DMS53 (cell line): ENCODE data around the gene GNAZ.
"Not testable (repeated sequence)": the region's sequence is repeated elsewhere in the genome, so short reads cannot be mapped to it uniquely, and the experiment has no call there.

Experiments
- DNase-seq: peaks from one replicate; lab custom pipeline; 2025; lab: John Stamatoyannopoulos, UW

Gene GNAZ

DNA sequence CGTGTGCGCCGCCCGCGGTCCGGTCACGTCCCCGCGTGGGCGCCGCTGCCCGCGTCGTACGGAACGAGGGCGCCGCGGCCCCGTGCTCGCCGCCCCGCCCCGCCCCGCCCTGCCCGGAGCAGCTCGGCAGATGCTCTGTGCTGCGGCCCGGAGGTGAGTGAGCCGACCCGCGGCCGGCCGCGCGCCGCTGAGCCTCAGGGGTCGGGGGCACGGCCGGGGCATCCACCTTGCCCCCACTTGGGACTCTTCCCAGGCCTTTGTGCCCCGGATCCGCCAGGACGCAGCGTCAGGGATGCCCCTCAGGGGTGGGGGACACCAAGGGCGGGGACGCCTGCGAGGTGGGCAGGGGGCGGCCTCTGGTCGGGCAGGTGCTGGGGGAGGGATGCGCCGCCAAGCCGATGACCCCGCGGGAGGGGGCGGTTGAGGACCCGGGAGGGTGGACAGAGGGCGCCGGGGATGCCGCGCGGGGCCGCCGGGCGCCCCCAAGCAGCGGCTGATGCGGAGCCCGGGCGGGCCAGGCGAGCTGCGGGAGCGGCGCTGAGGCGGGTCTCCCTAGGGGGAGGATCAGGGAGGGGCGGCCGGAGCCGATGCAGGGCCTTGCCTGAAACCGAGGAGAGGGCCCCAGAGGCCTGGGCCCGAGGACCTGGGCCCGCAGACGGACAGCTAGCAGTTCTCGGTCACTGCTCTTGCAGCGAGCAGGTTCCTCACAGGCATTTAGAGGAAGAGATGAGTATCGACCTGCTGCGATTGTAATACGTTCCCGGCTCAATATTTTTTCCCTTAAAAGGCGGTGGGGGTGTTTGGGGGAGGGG, at the start of gene GNAZ:
TSS of gene GNAZ (plus strand) at position 102 of the 812 bp plus-strand sequence. CDS start 25,177 bp downstream, outside the sequence.
- DNase-seq = peak; percentile 63

DNA sequence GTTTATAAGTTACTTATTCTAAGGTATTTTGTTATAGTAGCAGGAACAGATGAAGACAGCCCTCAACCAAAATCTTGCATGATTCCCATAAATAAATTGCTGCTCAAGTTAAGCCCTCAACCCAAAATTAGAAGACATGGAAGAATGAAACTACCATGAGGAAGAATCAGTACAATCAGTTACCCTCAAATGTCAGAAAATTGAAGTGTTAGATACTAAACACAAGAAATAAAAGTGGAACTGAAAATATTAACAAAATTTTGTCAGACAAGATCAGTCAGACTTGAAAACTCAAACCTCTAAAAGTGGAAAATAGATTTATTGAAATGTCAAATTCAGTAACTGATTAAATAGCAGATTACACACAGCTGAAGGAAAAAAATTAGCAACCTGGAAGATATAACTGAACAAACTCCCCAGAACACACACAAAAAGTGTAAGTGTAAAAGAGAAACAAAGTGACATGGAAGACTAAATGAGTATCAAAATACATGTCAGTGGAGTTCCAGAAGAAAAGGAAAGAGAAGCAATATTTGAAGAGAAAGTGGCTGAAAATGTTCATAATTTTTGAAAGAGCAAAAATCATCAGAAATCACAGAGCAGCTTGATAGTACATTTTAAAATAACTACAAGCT, 49.5 kb upstream of the GNAZ start:
- DNase-seq = no peak

DNA sequence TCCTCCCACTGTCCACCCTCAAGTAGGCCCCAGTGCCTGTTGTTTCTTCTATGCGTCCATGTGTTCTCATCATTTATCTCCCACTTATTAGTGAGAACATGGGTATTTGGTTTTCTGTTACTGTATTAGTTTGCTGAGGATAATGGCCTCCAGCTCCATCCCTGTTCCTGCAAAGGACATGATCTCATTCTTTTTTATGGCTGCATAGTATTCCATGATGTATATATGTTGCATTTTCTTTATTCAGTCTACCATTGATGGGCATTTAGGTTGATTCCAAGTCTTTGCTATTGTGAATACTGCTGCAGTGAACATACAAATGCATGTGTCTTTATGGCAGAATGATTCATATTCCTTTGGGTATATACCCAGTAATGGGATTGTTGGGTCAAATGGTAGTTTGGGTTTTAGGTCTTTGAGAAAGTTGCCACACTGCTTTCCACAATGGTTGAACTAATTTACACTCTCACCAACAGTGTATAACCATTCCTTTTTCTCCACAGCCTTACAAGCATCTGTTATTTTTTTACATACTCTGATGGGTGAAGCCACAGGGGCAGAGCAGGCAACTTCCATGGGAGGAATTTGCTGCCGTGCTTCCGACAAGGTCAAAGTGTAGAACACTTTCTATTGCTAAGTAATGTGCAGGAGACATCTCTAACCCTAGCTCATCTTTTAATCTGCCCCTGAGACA, 48.5 kb upstream of the GNAZ start:
- DNase-seq = not testable (repeated sequence)

DNA sequence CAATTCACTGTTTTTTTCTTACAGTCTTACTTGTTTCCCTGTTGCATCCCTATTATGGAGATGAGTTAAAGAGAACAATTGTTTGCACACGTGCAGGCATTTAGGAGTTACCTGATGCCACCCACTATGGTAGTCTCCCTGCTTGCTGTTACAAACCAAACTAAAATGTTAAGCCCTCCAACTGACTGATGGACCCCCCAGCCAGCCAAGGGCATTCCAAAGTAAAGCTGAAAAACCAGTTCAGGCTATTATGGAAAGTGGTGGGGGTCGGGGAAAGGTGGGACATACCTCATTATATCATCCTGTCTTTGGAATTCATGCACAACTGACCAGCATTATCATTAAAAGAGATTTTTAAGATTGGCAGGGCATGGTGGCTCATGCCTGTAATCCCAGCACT, 47.0 kb upstream of the GNAZ start:
- DNase-seq = no peak

DNA sequence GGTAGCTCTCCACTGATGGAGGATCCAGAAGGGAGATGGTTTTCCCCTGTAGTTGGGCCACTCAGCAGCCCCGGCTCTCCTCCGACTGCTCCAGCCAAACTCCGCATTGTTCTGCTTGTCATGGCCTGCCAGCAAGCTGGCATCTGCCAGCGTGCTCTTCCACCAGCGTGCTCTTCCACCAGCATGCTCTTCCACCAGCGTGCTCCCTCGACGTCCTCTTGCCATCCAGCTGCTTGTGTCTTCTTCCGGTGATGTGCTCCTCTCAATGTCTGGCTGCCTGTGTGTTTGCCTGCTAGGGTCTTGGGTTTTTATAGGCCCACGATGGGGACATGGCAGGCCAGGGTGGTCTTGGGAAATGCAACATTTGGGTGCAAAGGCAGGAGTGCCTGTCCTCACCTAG, 43.5 kb upstream of the GNAZ start:
- no peak for DNase-seq

DNA sequence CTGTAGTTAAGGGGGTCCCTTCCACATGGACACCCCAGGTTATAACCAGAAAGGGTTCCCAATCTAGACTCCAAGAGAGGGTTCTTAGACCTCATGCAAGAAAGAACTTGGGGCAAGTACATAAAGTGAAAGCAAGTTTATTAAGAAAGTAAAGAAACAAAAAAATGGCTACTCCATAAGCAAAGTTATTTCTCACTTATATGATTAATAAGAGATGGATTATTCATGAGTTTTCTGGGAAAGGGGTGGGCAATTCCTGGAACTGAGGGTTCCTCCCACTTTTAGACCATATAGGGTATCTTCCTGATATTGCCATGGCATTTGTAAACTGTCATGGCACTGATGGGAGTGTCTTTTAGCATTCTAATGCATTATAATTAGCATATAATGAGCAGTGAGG, 42.5 kb upstream of the GNAZ start:
- DNase-seq = not testable (repeated sequence)

DNA sequence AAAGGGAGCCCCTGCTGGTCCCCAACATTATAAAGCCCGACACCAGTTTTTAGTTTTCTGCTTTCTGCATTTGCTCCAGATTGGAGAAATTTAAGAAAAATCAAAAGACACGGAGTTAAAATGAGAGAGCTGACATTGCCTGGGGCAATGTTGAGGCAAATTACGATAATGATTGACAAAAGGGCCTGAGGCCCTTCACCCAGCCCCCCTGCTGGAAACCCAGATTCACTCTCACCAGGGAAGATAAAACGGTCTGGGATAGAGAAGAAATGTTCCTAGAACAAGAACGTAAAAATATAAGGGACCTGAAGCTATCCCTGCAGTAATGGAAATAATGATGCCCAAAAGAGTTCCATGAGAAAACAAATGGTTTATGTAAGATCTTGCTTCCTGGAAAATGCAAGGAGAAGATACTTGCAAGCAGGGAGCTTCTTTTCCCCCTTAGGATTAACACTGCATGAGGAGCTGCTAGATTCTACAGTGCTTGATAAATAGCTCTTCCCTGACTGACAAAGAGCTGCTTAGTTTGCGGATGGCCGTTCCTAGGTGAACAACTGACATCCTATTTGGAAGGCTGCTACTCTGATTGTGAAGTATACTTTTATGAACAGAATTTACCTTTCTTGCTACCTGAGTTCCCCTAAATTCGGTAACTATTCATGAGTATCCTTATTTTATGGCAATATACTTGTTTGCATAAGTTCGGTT, 40.6 kb upstream of the GNAZ start:
- DNase-seq = no peak

DNA sequence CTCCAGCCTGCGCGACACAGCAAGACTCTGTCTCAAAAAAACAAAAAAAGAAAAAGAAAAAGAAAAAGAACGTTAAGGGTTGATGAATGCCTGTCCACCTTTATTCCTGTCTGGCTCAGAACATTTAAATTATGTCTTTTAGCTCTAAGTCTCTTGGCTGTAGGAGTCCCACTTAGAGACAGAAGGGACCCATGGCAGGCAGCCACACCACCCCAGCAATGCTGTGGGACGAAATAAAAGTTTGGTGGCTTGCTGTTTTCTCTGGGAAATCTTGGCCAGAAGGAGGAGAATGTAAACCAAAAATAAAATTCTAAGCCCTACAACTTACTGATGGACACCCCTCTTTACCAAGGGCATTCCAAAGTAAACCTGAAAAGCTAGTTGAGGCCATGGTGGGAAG, 38.9 kb upstream of the GNAZ start:
- no peak for DNase-seq

DNA sequence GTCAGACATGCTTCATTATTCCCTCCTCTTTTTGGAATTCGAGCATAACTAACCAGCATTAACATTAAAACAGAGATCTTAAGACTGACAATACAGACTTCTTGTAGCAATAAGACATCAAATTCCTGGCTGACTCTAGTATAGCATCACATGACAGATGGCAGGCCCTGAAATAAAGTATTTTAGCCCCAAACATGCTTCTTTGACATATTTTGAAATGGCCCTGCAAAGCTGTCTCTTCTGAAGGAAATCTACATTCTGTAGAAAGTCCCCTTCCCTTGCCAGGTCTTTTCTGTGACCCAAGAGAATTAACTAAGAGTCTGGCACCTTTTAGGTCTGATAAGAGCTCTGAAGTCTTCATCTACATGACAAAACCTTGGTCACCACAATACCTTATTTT, 38.5 kb upstream of the GNAZ start:
- no peak for DNase-seq

DNA sequence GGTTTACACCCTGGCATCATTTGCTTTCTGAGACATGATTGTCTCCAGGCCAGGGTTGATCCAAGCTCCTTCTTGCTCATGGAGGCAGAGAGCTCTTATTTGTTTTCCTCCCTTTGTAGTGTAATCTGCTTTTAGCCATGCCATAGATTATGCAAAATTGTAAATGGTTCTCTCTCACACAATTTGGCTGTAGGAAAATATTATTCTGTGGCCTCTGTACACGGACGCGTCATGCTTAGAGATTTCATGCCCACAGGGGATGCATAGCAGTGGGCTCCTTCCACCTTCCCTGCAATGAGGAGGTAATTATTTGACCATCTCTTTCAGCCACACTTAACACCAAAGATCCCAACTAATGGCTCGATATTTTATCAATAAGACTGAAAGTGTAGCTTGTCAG, 37.7 kb upstream of the GNAZ start:
- DNase-seq = no peak

DNA sequence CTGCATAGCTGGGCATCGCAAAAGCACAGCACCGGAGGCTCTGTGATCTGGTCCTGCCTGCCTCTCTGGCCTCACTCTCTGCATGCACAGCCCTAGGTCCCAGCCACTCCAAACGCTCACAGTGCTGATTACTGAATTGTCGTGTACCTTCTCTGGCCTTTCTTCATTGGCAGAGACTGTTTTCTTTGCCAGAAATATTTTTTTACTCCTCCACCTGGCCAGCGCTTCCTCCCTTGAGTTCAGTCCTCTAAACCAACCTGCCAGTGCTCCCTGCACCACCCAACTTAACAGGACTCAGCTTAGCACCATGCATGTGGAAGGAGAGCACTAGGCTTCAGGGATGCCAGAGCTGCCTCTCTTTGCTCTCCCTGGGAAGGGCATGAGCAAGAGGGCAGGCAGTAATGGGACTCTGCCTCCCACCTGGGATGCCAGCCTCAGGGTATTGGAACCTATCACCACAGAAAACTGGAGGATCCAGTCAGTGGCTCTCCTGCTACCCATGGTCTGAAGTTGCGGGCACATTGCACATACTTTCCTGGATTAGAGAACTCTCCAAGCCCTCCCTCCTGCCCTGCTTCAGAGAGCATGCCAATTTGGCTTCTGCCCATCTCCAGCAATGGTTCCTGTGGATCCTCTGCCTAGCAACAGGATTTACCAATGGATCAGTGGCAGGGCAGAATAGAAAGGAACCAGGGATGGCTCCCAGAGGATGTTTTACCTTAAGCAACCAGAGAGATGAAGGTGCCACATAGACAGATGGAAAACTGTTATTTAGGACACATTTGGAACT, 37.0 kb upstream of the GNAZ start:
- DNase-seq = no peak

DNA sequence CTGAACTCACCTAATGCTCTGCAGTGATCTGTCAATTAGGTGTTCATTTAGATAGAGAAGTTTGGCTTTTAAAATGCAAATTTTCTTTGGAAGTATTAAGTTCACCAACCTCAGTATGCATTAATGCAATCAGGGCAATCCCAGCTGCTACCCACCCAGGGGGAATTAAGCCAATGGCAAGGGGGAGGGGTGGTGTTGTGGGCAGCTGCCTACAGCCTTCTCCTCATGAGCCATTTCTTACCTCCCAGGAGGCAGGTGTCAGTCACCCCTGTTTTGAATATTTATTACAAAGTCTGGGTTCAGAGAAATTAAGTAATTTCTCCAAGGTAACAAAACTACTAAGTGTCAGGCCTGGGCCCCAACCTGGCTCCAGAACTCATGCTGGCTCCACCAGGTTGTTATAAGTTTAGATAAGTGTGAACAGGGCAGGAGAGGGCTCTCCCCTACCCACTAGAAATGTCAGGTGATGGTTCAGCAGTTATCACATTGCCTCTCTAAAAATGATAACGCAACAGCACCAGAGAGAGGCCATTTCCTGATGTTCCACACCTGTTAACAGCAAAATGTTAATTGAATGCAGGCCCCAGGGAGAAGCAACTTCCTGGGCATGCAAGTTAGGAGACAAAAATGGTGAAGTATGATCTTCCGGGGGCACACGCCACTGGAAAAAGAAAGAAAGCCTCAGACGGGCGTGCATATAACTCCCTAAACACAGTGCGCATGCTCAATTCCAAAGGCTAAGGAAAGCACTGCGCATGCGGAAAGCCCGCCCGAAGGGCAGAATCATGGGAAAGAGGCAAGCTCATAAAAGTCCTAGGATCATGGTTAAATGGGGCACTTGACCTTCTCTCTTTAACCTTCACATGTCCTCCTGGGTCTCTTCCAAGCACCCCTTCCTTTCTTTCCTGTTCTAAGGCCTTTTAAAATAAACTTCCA, 35.4 kb upstream of the GNAZ start:
- no peak for DNase-seq

DNA sequence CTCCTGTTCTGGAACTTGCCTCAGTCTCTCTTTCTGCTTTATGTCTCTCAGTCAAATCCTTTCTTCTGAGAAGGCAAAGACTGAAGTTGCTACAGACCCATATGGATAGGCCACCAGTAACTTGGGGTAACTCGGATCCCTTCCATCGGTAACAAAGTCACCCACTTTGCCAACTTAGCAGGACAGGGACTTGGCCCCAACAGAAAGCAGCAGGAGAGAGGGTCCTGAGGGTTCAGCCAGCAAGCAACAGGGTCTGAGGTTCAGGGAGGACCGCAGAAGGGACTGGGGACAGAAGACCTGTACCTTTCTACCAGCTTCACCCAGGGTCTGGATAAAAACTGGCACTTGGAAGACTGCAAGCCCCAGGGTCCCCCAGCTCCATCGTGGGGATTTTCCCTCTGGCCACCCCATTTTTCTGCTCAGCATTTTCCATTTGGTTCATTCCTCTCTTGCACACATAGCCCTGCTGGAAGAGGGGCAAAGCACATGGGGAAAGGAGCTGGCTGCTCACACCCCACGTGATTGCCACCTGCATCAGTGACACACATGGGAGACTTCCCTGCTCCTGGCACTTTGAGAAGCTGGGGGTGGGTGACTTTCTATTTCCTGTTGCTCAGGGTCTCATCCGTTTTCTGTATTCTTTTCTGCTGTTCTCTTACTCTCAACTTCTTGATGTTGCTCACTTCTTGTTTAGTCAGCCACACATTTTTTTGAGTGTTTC, 34.6 kb upstream of the GNAZ start:
- peak; percentile 1 for DNase-seq

DNA sequence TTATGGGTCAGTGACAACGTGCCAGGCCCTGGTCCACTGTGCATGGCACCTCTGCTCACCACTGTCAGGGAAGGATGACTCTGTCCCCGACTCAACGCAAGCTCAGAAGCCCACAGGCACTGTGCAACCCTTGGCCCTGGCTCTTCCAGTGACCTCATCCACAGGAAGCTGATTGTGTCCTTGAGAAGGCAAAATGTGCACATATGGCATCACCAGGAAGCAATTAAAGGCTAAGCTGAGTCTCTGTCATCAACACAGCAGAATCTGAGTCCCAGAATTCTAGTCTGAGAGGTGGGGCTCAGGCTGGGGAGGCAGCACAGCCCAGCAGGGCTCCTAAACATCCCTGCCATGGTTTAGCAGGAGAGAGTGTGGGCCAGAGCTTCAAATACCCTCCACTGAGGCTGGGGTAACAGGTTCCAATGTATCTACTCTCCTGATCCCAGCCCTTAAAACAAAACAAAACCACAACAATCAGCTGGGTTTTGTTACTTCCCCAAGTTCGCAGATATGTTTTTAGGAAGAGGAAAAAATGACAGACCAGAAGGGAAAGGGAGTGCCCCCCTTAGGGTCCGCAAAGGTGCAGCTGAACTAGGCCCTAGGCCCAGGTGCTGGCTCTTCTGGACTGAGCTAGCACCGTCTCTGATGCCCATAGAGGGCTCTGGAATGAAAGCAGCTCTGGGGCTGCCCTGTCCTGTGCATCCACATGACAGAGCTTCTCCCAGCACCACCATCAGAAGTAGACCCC, 33.5 kb upstream of the GNAZ start:
- peak; percentile 77 for DNase-seq

DNA sequence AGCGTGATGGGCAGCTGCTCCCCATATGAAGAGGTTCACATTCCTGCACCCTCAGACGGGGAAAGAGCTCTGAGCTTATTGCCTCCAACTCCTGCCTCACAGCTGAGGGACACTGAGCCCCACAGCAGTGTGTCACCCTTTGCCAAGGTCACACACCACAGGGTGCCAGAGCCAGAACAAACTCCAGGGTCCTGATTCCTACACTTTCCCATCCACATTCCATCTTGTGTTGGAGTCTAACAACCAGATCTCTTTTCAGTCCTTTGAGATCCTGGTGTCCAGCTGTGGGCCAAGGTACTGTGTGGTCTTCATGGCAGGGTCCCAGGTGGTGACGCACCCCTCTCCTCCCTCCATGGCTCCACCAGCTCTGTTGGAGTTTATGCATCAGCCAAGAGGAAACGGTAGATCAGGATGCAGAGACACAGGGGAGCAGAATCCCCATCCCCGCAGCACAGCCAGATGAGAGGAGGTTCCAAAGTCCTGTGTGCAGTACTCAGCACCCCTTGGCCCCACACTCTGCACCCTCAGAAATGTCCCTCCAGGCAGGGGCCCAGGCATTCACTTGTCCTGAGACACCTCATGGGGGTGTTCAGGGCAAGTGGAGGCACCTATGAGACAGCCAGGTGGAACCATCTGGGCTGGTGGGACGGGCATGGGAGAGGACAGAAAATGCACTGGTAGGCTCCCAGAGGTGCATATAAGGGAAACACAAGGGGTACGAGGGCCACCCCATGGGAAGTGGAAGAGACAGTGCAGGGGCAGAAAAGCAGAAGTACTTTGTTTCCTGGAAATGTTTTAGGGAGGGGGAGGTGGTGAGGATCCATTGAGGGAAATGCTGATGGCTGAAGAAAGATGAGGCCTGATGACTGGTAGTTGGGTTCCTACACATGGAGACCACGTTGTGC, 32.6 kb upstream of the GNAZ start:
- no peak for DNase-seq

DNA sequence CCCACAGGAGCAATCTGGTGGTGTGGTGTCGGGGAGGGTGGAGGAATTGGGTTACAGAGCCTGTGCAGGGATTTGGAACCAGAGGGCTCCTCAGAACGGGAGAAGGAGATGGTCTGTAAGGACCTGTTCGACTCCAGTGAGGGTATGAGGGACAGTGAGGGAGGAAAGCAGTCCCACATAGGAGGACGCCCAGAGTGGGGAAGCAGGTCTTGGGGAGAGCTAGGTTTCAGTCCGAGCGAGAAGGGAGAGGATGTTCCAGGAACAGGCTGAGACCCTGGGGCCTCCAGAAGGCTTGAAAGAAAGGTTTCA, 32.0 kb upstream of the GNAZ start:
- no peak for DNase-seq

DNA sequence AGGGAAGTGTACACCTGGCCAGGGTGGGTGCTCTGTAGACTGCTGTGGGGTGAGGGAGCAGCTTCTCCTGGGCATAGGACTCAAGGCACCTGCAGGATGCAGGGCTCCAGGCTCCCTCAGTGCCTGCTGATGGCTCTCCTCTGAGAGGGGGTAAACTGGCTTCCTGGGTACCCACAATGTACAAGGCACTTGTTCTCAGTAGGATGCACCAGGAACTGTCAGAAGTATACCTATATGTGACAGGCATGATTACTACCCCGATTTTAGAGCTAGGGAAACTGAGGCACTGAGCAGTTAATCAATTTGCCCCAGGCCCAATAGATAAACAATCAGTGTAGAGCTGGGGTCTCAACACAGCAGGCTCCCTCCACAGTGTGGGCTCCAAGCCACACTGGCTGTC, 31.4 kb upstream of the GNAZ start:
- no peak for DNase-seq

DNA sequence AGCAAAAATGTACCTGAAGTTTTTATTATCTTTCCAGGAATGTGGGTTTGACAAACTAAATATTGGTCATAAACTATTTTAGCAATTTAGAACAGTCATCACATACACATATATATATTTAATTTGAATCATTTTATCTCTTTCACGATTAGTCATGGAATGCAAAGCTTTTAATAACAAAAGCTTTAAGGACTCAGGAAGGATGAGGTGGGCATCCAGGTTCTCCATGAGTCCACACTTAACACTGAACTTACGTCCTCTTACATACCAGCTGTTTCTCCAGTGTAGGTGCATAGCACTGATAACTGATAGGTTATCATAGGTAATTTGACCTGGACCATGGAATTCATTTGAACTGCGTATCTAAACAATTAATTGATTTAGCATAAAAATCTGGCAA, 28.1 kb upstream of the GNAZ start:
- DNase-seq = no peak
